ENCODE results near the gene BRD3OS. TPM values are rescaled to one million over a fixed set of nuclear protein-coding genes. Genes with fewer than 3 reads are reported as not detected.
A peak's percentile ranks its signal among the peaks of the same experiment; 100 is the strongest.

BRD3OS gene
- total RNA-seq, 2 experiments from 2014 or later, result 12.5 to 14.5 TPM

GRCh38 chr9:134004131-134004873, 21.0 kb upstream of the BRD3OS start:
- no peak for DNase-seq
- Mint-ChIP-seq H3K4me3 (no peak overlapping the region), H3K27me3 (no peaks in the 10 kb centered on the region), H3K4me1 (no peaks in the 10 kb centered on the region), H3K27ac (no peak overlapping the region), H3K9me3 (ENCODE audit: low read depth) (no peaks in the 10 kb centered on the region), H3K36me3 (no peaks in the 10 kb centered on the region)
- ATAC-seq, result no peak
- CTCF ChIA-PET, result interaction anchor here (1.6 kb wide), 1 partner anchor 222 kb away, joined by 3 read pairs; no protein-coding TSS in a partner anchor

GRCh38 chr9:134004881-134005280, 20.4 kb upstream of the BRD3OS start:
- no peaks in the 10 kb centered on the region for H3K27me3 Mint-ChIP-seq
- H3K9me3 Mint-ChIP-seq (ENCODE audit: low read depth), result no peaks in the 10 kb centered on the region
- no peak for DNase-seq
- H3K36me3 Mint-ChIP-seq, result no peaks in the 10 kb centered on the region
- H3K4me1 Mint-ChIP-seq, result no peaks in the 10 kb centered on the region
- no peak for ATAC-seq
- CTCF ChIA-PET, result interaction anchor here (1.2 to 1.6 kb wide), 2 partner anchors 11 to 222 kb away, joined by 3 to 8 read pairs; no protein-coding TSS in a partner anchor
- H3K4me3 Mint-ChIP-seq, result no peak overlapping the region
- no peak overlapping the region for H3K27ac Mint-ChIP-seq

- ATAC-seq, result no peak
These were observed 19.9 kb upstream of the BRD3OS start for GRCh38 chr9:134005381-134005780.

DNA sequence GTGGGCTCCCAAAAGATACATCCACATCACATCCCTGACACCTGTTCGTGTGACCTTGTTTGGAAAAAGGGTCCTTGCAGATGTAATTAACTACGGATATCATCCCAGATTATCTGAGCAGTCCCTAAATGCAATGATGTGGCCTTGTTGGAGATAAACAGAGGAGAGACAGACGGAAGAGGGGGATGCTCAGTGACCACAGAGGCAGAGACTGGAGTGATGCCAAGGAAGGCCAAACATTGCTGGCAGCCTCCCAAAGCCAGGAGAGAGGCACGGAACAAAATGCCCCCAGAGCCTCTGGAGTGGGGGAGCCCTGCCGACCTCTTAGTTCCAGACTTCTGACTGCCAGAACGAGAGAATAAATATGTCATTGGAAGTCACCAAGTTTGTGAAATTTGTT, 18.1 kb upstream of the BRD3OS start:
- no peak overlapping the region for H3K4me3 Mint-ChIP-seq
- no peaks in the 10 kb centered on the region for H3K4me1 Mint-ChIP-seq
- H3K27ac Mint-ChIP-seq, result no peak overlapping the region
- H3K36me3 Mint-ChIP-seq, result peaks cover 4% of the 10 kb centered on the region
- DNase-seq, result no peak
- H3K9me3 Mint-ChIP-seq (ENCODE audit: low read depth), result no peaks in the 10 kb centered on the region
- ATAC-seq, result no peak
- no peaks in the 10 kb centered on the region for H3K27me3 Mint-ChIP-seq
- CTCF ChIA-PET, result no interaction called here

More at GRCh38 chr9:134005381-134005780, 19.9 kb upstream of the BRD3OS start:
- no peak overlapping the region for H3K27ac Mint-ChIP-seq
- H3K9me3 Mint-ChIP-seq (ENCODE audit: low read depth), result no peaks in the 10 kb centered on the region
- no peaks in the 10 kb centered on the region for H3K4me1 Mint-ChIP-seq
- no peak overlapping the region for H3K4me3 Mint-ChIP-seq
- CTCF ChIA-PET, result interaction anchor here (1.2 kb wide), 1 partner anchor 11 kb away, joined by 8 read pairs; no protein-coding TSS in a partner anchor
- no peaks in the 10 kb centered on the region for H3K36me3 Mint-ChIP-seq
- H3K27me3 Mint-ChIP-seq, result no peaks in the 10 kb centered on the region
- no peak for DNase-seq

GRCh38 chr9:134007571-134007970, 17.7 kb upstream of the BRD3OS start:
- CTCF ChIA-PET, result no interaction called here
- Mint-ChIP-seq H3K27me3 (no peaks in the 10 kb centered on the region), H3K9me3 (ENCODE audit: low read depth) (no peaks in the 10 kb centered on the region), H3K27ac (no peak overlapping the region), H3K36me3 (peaks cover 4% of the 10 kb centered on the region), H3K4me1 (no peaks in the 10 kb centered on the region), H3K4me3 (no peak overlapping the region)
- DNase-seq (no peak), ATAC-seq (no peak)

- no peak overlapping the region for H3K27ac Mint-ChIP-seq
These were observed 14.7 kb upstream of the BRD3OS start for GRCh38 chr9:134010310-134011173.

GRCh38 chr9:134011401-134011800, 13.9 kb upstream of the BRD3OS start:
- no peak overlapping the region for H3K4me3 Mint-ChIP-seq

More at GRCh38 chr9:134010310-134011173, 14.7 kb upstream of the BRD3OS start:
- CTCF ChIA-PET, result no interaction called here
- H3K4me1 Mint-ChIP-seq, result no peaks in the 10 kb centered on the region
- ATAC-seq (no peak), DNase-seq (no peak)
- H3K9me3 Mint-ChIP-seq (ENCODE audit: low read depth), result no peaks in the 10 kb centered on the region
- H3K36me3 Mint-ChIP-seq, result peaks cover 6% of the 10 kb centered on the region
- no peaks in the 10 kb centered on the region for H3K27me3 Mint-ChIP-seq
- H3K4me3 Mint-ChIP-seq, result no peak overlapping the region

DNA sequence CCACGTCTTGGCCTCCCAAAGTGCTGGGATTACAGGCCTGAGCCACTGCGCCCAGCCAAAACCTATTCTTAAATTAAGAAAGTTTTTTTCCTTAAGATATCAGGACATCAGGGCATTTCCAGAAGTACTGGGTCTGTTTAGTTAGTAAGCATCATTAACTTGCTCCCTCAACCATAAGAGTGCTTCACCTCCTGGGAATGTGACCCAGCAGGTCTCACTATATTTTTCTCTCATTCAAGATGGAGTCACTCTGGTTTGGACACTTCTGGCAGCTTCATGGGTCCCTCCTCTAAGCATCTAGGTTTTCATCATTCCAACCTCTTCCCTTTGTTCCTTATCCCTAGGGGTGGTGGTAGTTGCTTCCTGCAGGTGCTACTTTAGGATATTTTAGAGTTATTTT, 10.3 kb upstream of the BRD3OS start:
- DNase-seq (no peak), ATAC-seq (no peak)
- peaks cover 6% of the 10 kb centered on the region for H3K36me3 Mint-ChIP-seq
- H3K27ac Mint-ChIP-seq, result no peak overlapping the region
- H3K4me3 Mint-ChIP-seq, result no peak overlapping the region
- H3K9me3 Mint-ChIP-seq (ENCODE audit: low read depth), result no peaks in the 10 kb centered on the region
- CTCF ChIA-PET, result no interaction called here
- H3K27me3 Mint-ChIP-seq, result no peaks in the 10 kb centered on the region
- H3K4me1 Mint-ChIP-seq, result no peaks in the 10 kb centered on the region

More at GRCh38 chr9:134011401-134011800, 13.9 kb upstream of the BRD3OS start:
- Mint-ChIP-seq H3K4me1 (no peaks in the 10 kb centered on the region), H3K27me3 (no peaks in the 10 kb centered on the region), H3K27ac (no peak overlapping the region), H3K36me3 (peaks cover 6% of the 10 kb centered on the region), H3K9me3 (ENCODE audit: low read depth) (no peaks in the 10 kb centered on the region)
- CTCF ChIA-PET, result no interaction called here
- ATAC-seq (no peak), DNase-seq (no peak)

GRCh38 chr9:134024214-134024792, 978 bp upstream of the BRD3OS start:
- H3K27me3 Mint-ChIP-seq, result peaks cover 2% of the 10 kb centered on the region
- ATAC-seq (no peak), DNase-seq (no peak)
- peaks cover 7% of the 10 kb centered on the region for H3K4me1 Mint-ChIP-seq
- peaks cover 5% of the 10 kb centered on the region for H3K36me3 Mint-ChIP-seq
- H3K4me3 Mint-ChIP-seq, result peak overlapping the region; percentile 46
- no peaks in the 10 kb centered on the region for H3K9me3 Mint-ChIP-seq (ENCODE audit: low read depth)
- H3K27ac Mint-ChIP-seq, result no peak overlapping the region
- CTCF ChIA-PET, result interaction anchor here (1.2 to 2.2 kb wide), 2 partner anchors 30 to 42 kb away, joined by 4 to 12 read pairs; no protein-coding TSS in a partner anchor

DNA sequence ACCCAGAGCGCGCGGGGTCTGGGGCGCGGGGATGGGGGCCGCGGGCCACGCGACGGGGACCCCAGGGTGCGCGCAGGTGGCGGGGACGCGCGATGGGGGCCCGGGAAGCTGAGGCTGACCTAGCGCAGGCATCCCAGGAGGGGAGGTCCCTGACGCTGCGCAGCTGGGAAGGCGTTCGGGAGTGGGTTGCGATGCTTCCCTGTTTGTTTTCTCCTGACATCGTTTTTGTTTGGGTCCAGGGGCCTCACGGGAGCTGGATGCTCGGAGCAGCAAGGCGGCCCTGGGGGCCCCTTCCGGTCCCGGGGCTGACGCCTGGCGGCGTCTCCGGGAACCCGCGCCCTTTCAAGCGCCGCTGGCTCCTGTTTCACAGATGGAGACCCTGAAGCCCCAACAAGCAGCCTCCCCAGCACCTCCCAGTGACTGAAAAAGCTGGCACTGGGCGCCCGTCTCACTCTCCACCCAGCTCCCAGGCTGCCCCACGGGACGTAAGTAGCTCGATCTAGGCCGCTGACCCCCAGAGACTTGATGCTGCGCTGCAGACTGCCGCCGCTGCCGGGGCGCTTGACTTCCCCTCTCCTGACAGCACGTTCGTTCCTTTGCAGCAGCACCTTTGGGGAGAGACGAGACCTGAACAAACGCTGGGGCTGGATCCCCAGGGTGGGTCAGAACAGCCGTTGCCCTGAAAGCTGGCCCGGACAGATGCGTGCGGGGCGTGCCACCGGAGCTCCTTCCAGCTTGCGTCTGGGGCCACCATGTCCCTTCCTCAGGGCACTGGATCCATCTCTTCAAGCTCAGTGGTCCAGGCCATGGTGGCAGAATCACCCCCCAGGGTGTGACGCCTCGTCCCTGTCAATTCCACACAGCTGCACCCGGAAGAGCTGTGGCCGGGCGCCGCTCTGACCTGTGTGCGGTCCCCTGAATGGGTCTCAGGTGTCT, 593 bp downstream of the BRD3OS start:
- CTCF ChIA-PET, result interaction anchor here (1.2 to 2.5 kb wide), 5 partner anchors 32 to 73 kb away, joined by 4 to 12 read pairs (median 4); no protein-coding TSS in a partner anchor
- ATAC-seq, result peak; percentile 52
- H3K27ac Mint-ChIP-seq, result peak overlapping the region; percentile 68

GRCh38 chr9:134026581-134026980, 1.3 kb downstream of the BRD3OS start:
- Mint-ChIP-seq H3K9me3 (ENCODE audit: low read depth) (no peaks in the 10 kb centered on the region), H3K27me3 (peaks cover 2% of the 10 kb centered on the region), H3K4me3 (peak overlapping the region; percentile 75), H3K27ac (no peak overlapping the region), H3K4me1 (peaks cover 7% of the 10 kb centered on the region), H3K36me3 (peaks cover 5% of the 10 kb centered on the region)
- ATAC-seq (no peak), DNase-seq (no peak)
- CTCF ChIA-PET, result interaction anchor here (1.2 to 2.5 kb wide), 5 partner anchors 32 to 73 kb away, joined by 4 to 12 read pairs (median 4); no protein-coding TSS in a partner anchor

More for the DNA sequence above, 593 bp downstream of the BRD3OS start:
- peak; percentile 72 for DNase-seq
- Mint-ChIP-seq H3K9me3 (ENCODE audit: low read depth) (no peaks in the 10 kb centered on the region), H3K27me3 (peaks cover 2% of the 10 kb centered on the region), H3K36me3 (peaks cover 5% of the 10 kb centered on the region), H3K4me3 (peak overlapping the region; percentile 75), H3K4me1 (peaks cover 7% of the 10 kb centered on the region)

DNA sequence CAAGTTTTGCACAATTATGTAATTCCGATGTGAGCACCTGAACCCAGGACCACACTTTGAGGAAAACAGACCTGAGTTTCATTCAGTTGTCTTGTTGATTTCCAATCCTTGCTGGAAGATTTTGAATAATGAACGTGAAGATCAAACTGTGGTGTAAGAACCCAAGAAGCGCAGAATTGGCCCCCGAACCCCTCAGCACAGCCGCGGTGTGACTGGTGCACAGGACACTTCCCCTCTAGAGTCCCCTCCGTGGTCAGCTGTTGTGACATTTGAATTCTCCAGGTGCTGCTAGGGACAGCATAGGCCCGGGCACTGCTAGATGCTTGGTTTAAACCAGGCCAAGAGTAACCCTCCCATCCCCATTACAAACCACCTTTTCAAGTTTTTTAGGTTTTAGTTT, 1.7 kb downstream of the BRD3OS start:
- no peak overlapping the region for H3K27ac Mint-ChIP-seq
- ATAC-seq, result no peak
- peaks cover 2% of the 10 kb centered on the region for H3K27me3 Mint-ChIP-seq
- H3K4me3 Mint-ChIP-seq, result peak overlapping the region; percentile 75
- no peak for DNase-seq
- H3K36me3 Mint-ChIP-seq, result peaks cover 5% of the 10 kb centered on the region
- no peaks in the 10 kb centered on the region for H3K9me3 Mint-ChIP-seq (ENCODE audit: low read depth)
- CTCF ChIA-PET, result interaction anchor here (1.2 to 2.5 kb wide), 4 partner anchors 33 to 72 kb away, joined by 4 to 11 read pairs (median 4); no protein-coding TSS in a partner anchor
- H3K4me1 Mint-ChIP-seq, result peaks cover 7% of the 10 kb centered on the region
